Measurements from ENCODE around the gene UBAC1. TPM values are rescaled to one million over a fixed set of nuclear protein-coding genes. Genes with fewer than 3 reads are reported as not detected.

Gene UBAC1
- total RNA-seq, 1 donor from 2014 or later = 33.8 TPM

DNA sequence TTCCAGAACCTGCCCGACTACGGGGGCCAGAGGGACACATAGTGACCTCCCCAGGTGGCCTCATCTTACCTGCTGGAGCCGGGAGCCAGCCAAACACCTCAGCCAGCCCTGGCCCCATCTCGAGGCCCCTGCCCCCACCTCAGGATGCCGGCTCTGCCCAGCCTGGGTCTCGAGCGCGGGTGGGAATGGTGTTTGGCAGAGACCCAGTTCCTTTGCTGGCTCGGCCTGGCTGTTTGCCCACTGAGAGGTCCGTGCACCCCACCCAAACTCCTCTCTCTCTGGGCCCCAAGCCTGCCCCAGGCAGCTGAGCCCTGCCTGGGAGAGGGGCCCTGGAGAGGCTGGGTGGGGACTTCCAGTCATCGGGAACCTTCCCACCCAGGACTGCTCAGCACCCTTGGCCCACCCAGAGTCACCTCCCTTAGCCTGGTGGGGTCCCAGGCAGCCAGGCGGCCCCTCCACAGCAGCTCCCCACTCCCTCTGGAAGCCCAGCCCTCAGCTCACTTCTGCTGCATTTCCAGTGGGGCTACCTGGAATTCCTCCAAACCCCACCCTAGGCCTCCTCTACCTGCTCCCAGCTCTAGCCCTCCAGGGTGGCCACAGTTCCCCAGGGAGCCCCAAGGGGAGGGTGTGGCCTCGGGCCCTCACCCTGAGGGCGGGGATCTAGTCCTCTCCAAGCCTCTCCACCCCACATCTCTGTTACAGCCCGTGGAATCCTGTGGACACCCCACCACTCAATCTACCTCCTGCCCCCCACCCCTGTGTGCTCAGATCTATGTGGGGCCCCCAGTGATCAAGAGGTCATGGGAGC is 42.4 kb upstream of the UBAC1 start:
- peaks cover 31% of the 10 kb centered on the region for H3K4me1 Mint-ChIP-seq
- no peaks in the 10 kb centered on the region for H3K27me3 Mint-ChIP-seq (ENCODE audit: low read depth)
- no peaks in the 10 kb centered on the region for H3K9me3 Mint-ChIP-seq
- peaks cover 4% of the 10 kb centered on the region for H3K36me3 Mint-ChIP-seq
- H3K27ac Mint-ChIP-seq = no peak overlapping the region
- TF ChIP-seq, protein P1, sequence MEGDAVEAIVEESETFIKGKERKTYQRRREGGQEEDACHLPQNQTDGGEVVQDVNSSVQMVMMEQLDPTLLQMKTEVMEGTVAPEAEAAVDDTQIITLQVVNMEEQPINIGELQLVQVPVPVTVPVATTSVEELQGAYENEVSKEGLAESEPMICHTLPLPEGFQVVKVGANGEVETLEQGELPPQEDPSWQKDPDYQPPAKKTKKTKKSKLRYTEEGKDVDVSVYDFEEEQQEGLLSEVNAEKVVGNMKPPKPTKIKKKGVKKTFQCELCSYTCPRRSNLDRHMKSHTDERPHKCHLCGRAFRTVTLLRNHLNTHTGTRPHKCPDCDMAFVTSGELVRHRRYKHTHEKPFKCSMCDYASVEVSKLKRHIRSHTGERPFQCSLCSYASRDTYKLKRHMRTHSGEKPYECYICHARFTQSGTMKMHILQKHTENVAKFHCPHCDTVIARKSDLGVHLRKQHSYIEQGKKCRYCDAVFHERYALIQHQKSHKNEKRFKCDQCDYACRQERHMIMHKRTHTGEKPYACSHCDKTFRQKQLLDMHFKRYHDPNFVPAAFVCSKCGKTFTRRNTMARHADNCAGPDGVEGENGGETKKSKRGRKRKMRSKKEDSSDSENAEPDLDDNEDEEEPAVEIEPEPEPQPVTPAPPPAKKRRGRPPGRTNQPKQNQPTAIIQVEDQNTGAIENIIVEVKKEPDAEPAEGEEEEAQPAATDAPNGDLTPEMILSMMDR (IDR thresholded peaks at IDR 0.05; ENCODE audit: unreplicated experiment) = no peak
- no peak for DNase-seq (ENCODE audit: low spot score in 2 of 2, unreplicated experiment in 2 of 2)
- peak overlapping the region; percentile 33 for H3K4me3 Mint-ChIP-seq

DNA sequence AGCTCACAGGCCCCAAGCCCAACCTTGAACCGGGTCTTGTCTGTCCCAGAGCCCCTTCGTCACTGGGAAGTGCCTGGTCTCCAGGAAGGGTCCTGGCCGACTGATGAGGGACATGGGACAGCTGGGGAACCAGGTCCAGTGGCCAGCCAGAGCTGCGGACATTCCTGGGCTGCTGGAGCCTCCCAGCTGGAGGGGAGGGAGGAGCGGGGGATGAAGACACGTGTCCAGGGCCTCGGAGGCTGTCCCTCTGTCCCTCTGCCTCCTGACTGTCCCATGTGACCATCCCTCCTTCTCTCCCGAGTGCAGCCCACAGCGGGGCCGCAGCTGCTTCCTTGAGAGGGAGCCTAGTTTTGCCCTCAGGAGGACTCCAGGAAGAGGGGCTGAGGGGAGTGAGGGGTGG is 41.7 kb upstream of the UBAC1 start:
- no peak for DNase-seq (ENCODE audit: low spot score in 2 of 2, unreplicated experiment in 2 of 2)
- Mint-ChIP-seq H3K27ac (no peak overlapping the region), H3K36me3 (peaks cover 4% of the 10 kb centered on the region), H3K27me3 (ENCODE audit: low read depth) (no peaks in the 10 kb centered on the region), H3K4me1 (peaks cover 31% of the 10 kb centered on the region), H3K9me3 (no peaks in the 10 kb centered on the region), H3K4me3 (no peak overlapping the region)
- TF ChIP-seq, protein P1 (IDR thresholded peaks at IDR 0.05; ENCODE audit: unreplicated experiment) = no peak

DNA sequence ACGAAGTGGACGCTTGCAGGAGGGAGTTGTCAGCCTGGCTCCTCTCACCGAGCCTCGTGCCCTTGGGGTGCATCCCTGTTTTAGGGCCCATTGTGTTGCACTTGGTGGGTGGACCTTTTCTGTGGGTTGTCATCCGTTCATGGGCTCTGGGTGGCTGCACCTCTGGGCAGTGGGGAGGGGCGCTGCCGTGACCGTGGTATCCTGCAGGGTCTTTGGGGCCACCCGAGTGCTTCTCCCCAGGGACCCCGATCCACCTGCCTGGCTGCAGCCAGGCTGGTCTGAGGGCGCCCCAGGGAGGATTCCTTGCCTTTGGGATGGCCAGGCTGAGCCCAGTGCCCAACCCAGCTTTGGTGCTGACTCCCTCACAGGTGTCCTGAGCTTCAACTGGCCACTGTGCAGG is 41.0 kb upstream of the UBAC1 start:
- peaks cover 31% of the 10 kb centered on the region for H3K4me1 Mint-ChIP-seq
- TF ChIP-seq, protein P1 (IDR thresholded peaks at IDR 0.05; ENCODE audit: unreplicated experiment) = no peak
- H3K4me3 Mint-ChIP-seq = no peak overlapping the region
- DNase-seq (ENCODE audit: low spot score in 2 of 2, unreplicated experiment in 2 of 2) = no peak
- H3K9me3 Mint-ChIP-seq = no peaks in the 10 kb centered on the region
- peaks cover 1% of the 10 kb centered on the region for H3K36me3 Mint-ChIP-seq
- H3K27me3 Mint-ChIP-seq (ENCODE audit: low read depth) = no peaks in the 10 kb centered on the region
- no peak overlapping the region for H3K27ac Mint-ChIP-seq

DNA sequence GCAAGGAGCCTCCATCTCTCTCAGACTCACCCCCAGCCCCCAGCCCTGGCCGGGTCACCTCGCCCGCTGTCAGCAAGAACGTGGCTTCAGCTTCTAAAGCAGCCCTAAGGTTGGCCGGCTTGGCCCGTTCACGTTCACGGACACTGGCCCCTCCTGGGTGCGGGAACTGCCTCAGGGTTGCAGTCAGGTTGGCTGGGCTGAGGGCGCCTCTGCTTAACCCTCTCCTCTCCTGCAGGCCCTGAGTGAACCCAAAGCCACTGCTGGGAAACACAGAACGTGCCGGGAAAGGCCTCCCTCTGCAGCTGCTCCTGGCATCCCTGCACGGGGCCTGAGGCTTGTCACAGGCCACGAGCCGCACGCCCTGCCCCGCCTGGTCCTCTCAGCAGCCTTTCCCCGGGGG is 40.1 kb upstream of the UBAC1 start:
- no peak overlapping the region for H3K27ac Mint-ChIP-seq
- no peak for DNase-seq (ENCODE audit: low spot score in 2 of 2, unreplicated experiment in 2 of 2)

DNA sequence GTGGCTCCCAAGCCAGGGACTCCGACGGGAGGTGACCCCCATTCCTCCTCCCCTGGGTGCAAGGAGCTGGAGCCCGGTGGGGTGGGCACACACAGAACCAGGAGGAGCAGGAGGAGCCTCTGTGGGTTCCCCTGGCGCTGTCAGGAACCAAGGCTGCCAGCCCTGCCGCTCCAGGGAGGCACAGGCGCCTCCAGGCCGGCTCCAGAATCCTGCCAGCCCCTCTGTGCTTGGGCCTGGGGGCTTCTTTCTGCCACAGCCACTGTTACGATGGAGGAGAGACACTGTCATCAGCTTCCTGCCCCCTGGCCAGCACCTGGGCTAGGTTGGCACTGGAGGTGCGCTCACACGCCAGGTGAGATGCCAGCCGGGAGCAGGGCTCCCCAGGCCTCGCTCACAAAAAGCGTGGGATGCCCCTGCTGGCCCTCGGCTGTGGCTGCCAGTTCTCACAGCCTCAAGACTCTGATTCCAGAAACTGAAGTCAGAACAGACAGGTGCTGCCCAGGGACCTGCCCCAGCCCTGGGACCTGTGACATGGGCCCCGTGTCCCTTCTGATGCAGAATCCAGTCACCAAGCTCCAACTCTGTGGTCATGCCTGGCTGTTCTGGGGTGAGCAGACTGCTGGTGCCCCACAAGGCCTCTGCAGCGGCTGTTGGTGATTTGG is 37.4 kb upstream of the UBAC1 start:
- H3K36me3 Mint-ChIP-seq = no peaks in the 10 kb centered on the region
- no peaks in the 10 kb centered on the region for H3K9me3 Mint-ChIP-seq
- TF ChIP-seq, protein P1 (IDR thresholded peaks at IDR 0.05; ENCODE audit: unreplicated experiment) = no peak
- no peak overlapping the region for H3K4me3 Mint-ChIP-seq
- no peaks in the 10 kb centered on the region for H3K27me3 Mint-ChIP-seq (ENCODE audit: low read depth)
- no peak for DNase-seq (ENCODE audit: low spot score in 2 of 2, unreplicated experiment in 2 of 2)
- H3K4me1 Mint-ChIP-seq = peaks cover 39% of the 10 kb centered on the region
- H3K27ac Mint-ChIP-seq = no peak overlapping the region

More for the DNA sequence above, 40.1 kb upstream of the UBAC1 start:
- no peaks in the 10 kb centered on the region for H3K27me3 Mint-ChIP-seq (ENCODE audit: low read depth)
- H3K4me1 Mint-ChIP-seq = peaks cover 31% of the 10 kb centered on the region
- H3K9me3 Mint-ChIP-seq = no peaks in the 10 kb centered on the region
- H3K4me3 Mint-ChIP-seq = no peak overlapping the region
- H3K36me3 Mint-ChIP-seq = no peaks in the 10 kb centered on the region
- TF ChIP-seq, protein P1 (IDR thresholded peaks at IDR 0.05; ENCODE audit: unreplicated experiment) = no peak

Data from mesothelial cell of epicardium (in vitro differentiated cells).